H1 (cell line): ENCODE measurements around the gene ADAMTS9. TPM values are rescaled to one million over a fixed set of nuclear protein-coding genes. Genes with fewer than 3 reads are reported as not detected.

Experiments
- CTCF ChIA-PET: fragments of 300-600 bp; sonication (Branson Sonifier 250); formaldehyde crosslinking; loops from one replicate; lab custom pipeline; 2021; ENCODE audit not compliant: partially characterized antibody; lab: Charles Lee
- POLR2A ChIA-PET: fragments of 300-600 bp; sonication (Branson Sonifier 250); formaldehyde crosslinking; loops from one replicate; lab custom pipeline; 2021; ENCODE audit warnings: inconsistent platforms; ENCODE audit not compliant: partially characterized antibody; lab: Charles Lee
- DNase-seq, 2 experiments: peaks; one replicate each; pipeline versions ENCODE4 v3.0.0 to v3.0.0-alpha.2; 2010 to 2022; ENCODE audit warnings: low spot score in 2 of 2, low read depth in 1 of 2, mixed read lengths in 1 of 2
- FAIRE-seq: peaks from 2 replicates; lab custom pipeline; 2011; peaks lifted over from hg19 to GRCh38; lab: Jason Lieb, UNC
- H2AFZ ChIP-seq: 2 replicates; pipeline ENCODE4 v1.8.1; 2012; ENCODE audit warnings: low read length, inconsistent platforms
- H2AK5ac ChIP-seq: 2 replicates; pipeline ENCODE4 v1.6.1; 2013; ENCODE audit warnings: low read depth, low read length
- H2BK120ac ChIP-seq: replicated peaks from 2 replicates; pipeline ENCODE3; 2013; ENCODE audit warnings: low read depth, low read length, inconsistent platforms
- H2BK12ac ChIP-seq: 2 replicates; pipeline ENCODE4 v1.6.1; 2013; ENCODE audit warnings: low read depth, low read length
- H2BK15ac ChIP-seq: 2 replicates; pipeline ENCODE4 v1.6.1; 2013; ENCODE audit warnings: low read length
- H2BK20ac ChIP-seq: 2 replicates; pipeline ENCODE4 v1.6.1; 2013; ENCODE audit warnings: low read length
- H2BK5ac ChIP-seq: 2 replicates; pipeline ENCODE4 v1.6.1; 2013; ENCODE audit warnings: low read depth, low read length
- H3K14ac ChIP-seq: 2 replicates; pipeline ENCODE4 v1.6.1; 2013; ENCODE audit warnings: inconsistent platforms; ENCODE audit not compliant: insufficient read length
- H3K18ac ChIP-seq: 2 replicates; pipeline ENCODE4 v1.6.1; 2013; ENCODE audit warnings: low read length; ENCODE audit errors: extremely low read depth
- H3K23ac ChIP-seq: 2 replicates; pipeline ENCODE4 v1.6.1; 2013; ENCODE audit warnings: inconsistent platforms; ENCODE audit not compliant: insufficient read length
- H3K23me2 ChIP-seq: 2 replicates; pipeline ENCODE4 v1.6.1; 2013; ENCODE audit warnings: low read depth, low read length
- H3K27ac ChIP-seq: 2 replicates; pipeline ENCODE4 v1.6.1; 2011; ENCODE audit warnings: low read depth, low read length, inconsistent platforms
- H3K27me3 ChIP-seq, 4 experiments: replicated peaks in 1 of 4; 1 replicate in 1 of 4; 2 replicates in 3 of 4; pipeline versions ENCODE4 v1.6.1 to v1.8.1; 2011 to 2013; ENCODE audit warnings: low read length in 3 of 4, mild to moderate bottlenecking in 3 of 4, inconsistent platforms in 2 of 4, mixed read lengths in 2 of 4, moderate library complexity in 1 of 4; ENCODE audit not compliant: control insufficient read depth in 3 of 4, insufficient read depth in 3 of 4; ENCODE audit errors: extremely low read depth in 1 of 4
- H3K36me3 ChIP-seq, 4 experiments: 2 replicates each; pipeline versions ENCODE4 v1.6.1 to v1.8.1; 2011 to 2013; ENCODE audit warnings: mild to moderate bottlenecking in 4 of 4, low read length in 3 of 4, moderate library complexity in 2 of 4, control low read depth in 1 of 4, inconsistent platforms in 1 of 4; ENCODE audit not compliant: insufficient read depth in 4 of 4, control insufficient read depth in 2 of 4
- H3K4ac ChIP-seq: replicated peaks from 2 replicates; pipeline ENCODE3; 2013; ENCODE audit warnings: low read length, low read depth, mixed read lengths, inconsistent platforms; ENCODE audit not compliant: insufficient read length
- H3K4me1 ChIP-seq, 4 experiments: replicated peaks in 1 of 4; 1 replicate in 1 of 4; 2 replicates in 3 of 4; pipeline versions ENCODE4 v1.6.1 to v1.8.1; 2011 to 2013; ENCODE audit warnings: low read length in 3 of 4, inconsistent platforms in 2 of 4, mixed read lengths in 1 of 4; ENCODE audit not compliant: insufficient read depth in 4 of 4, control insufficient read depth in 3 of 4
- H3K4me2 ChIP-seq, 2 experiments: 2 replicates each; pipeline versions ENCODE4 v1.6.1 to v1.8.1; 2011 to 2013; ENCODE audit warnings: low read depth in 2 of 2, low read length in 2 of 2, control low read depth in 1 of 2, inconsistent platforms in 1 of 2, mild to moderate bottlenecking in 1 of 2; ENCODE audit not compliant: insufficient read depth in 1 of 2
- H3K4me3 ChIP-seq, 4 experiments: fragments of 200-600, 300-600 bp in 1 of 4; sonication (generic), shearing (Covaris generic), sonication (Bioruptor Twin) in 1 of 4; 2 replicates each; pipeline versions ENCODE4 v1.5.1 to v1.8.1; 2011 to 2016; ENCODE audit warnings: low read length in 4 of 4, low read depth in 3 of 4, control low read depth in 2 of 4, inconsistent platforms in 2 of 4, mild to moderate bottlenecking in 2 of 4, mixed read lengths in 1 of 4, moderate library complexity in 1 of 4; ENCODE audit not compliant: insufficient read depth in 2 of 4; ENCODE audit errors: extremely low read depth in 1 of 4
- H3K56ac ChIP-seq: replicated peaks from 2 replicates; pipeline ENCODE3; 2013; ENCODE audit warnings: low read depth, mild to moderate bottlenecking, mixed read lengths, low read length, inconsistent platforms; ENCODE audit not compliant: insufficient read length
- H3K79me1 ChIP-seq: 2 replicates; pipeline ENCODE4 v1.6.1; 2013; ENCODE audit warnings: low read depth, low read length, control low read depth
- H3K79me2 ChIP-seq, 2 experiments: 2 replicates each; pipeline versions ENCODE4 v1.6.1 to v1.8.1; 2012 to 2013; ENCODE audit warnings: low read length in 2 of 2, mild to moderate bottlenecking in 2 of 2, inconsistent platforms in 1 of 2; ENCODE audit not compliant: insufficient read depth in 2 of 2, control insufficient read depth in 1 of 2
- H3K9ac ChIP-seq, 4 experiments: replicated peaks in 1 of 4; 1 replicate in 1 of 4; 2 replicates in 3 of 4; pipeline versions ENCODE4 v1.6.1 to v1.8.1; 2011 to 2013; ENCODE audit warnings: low read depth in 3 of 4, low read length in 3 of 4, control low read depth in 2 of 4, mild to moderate bottlenecking in 2 of 4, moderate library complexity in 2 of 4, inconsistent platforms in 1 of 4; ENCODE audit errors: extremely low read depth in 1 of 4
- H3K9me3 ChIP-seq, 2 experiments: 2 replicates each; pipeline versions ENCODE4 v1.6.1 to v1.8.1; 2012 to 2013; ENCODE audit warnings: mild to moderate bottlenecking in 2 of 2, moderate library complexity in 2 of 2, control low read depth in 1 of 2, inconsistent platforms in 1 of 2, low read depth in 1 of 2, low read length in 1 of 2, mixed read lengths in 1 of 2; ENCODE audit not compliant: insufficient read depth in 2 of 2
- H4K20me1 ChIP-seq, 2 experiments: replicated peaks in 1 of 2; 2 replicates each; pipeline versions ENCODE3 to v1.8.1; 2011 to 2013; ENCODE audit warnings: inconsistent platforms in 2 of 2, low read length in 2 of 2, mild to moderate bottlenecking in 1 of 2; ENCODE audit not compliant: insufficient read depth in 2 of 2, control insufficient read depth in 1 of 2
- H4K5ac ChIP-seq: 2 replicates; pipeline ENCODE4 v1.6.1; 2013; ENCODE audit warnings: low read length, low read depth, mixed read lengths, inconsistent platforms; ENCODE audit not compliant: insufficient read length
- H4K8ac ChIP-seq: 2 replicates; pipeline ENCODE4 v1.8.0; 2013; ENCODE audit warnings: mild to moderate bottlenecking, moderate library complexity, low read length, inconsistent platforms; ENCODE audit not compliant: insufficient read depth; ENCODE audit errors: extremely low read depth
- H4K91ac ChIP-seq: replicated peaks from 2 replicates; pipeline ENCODE3; 2013; ENCODE audit warnings: low read length, mixed read lengths, inconsistent platforms; ENCODE audit not compliant: insufficient read length
- ATF3 ChIP-seq: IDR thresholded peaks from 2 replicates; pipeline ENCODE4 v1.6.1; 2011; ENCODE audit warnings: low read depth, mild to moderate bottlenecking, low read length; ENCODE audit not compliant: insufficient read depth
- CBX8 ChIP-seq: fragments of 300-800, 300-1000 bp; sonication (generic); IDR thresholded peaks from 2 replicates; pipeline ENCODE4 v1.7.1; 2016; ENCODE audit warnings: low read depth, low read length, borderline replicate concordance
- FOSL1 ChIP-seq: IDR thresholded peaks from 2 replicates; pipeline ENCODE4 v1.6.1; 2011; ENCODE audit warnings: mild to moderate bottlenecking, low read depth, low read length, moderate library complexity; ENCODE audit not compliant: insufficient read depth
- HDAC2 ChIP-seq, 2 experiments: fragments of 300-600 bp in 1 of 2; sonication (generic) in 1 of 2; IDR thresholded peaks; 2 replicates each; pipeline ENCODE4 v1.6.1; 2011 to 2012; ENCODE audit warnings: low read depth in 2 of 2, low read length in 2 of 2, mild to moderate bottlenecking in 2 of 2, moderate library complexity in 2 of 2, borderline replicate concordance in 1 of 2, inconsistent platforms in 1 of 2
- KDM4A ChIP-seq: IDR thresholded peaks from one replicate; pipeline ENCODE4 v1.7.1; 2012; ENCODE audit warnings: low read depth, mild to moderate bottlenecking, moderate library complexity, low read length, inconsistent platforms; ENCODE audit not compliant: severe bottlenecking
- POU5F1 ChIP-seq: IDR thresholded peaks from 2 replicates; pipeline ENCODE4 v1.6.1; 2011; ENCODE audit warnings: low read depth, mild to moderate bottlenecking, low read length, moderate library complexity
- RAD21 ChIP-seq, 2 experiments: IDR thresholded peaks in 1 of 2; conservative IDR thresholded peaks in 1 of 2; 2 replicates each; pipeline ENCODE4 v1.6.1; 2011; ENCODE audit warnings: low read depth in 2 of 2, low read length in 2 of 2, improper control_type of control experiment in 1 of 2, inconsistent platforms in 1 of 2, mild to moderate bottlenecking in 1 of 2, moderate library complexity in 1 of 2
- RFX5 ChIP-seq: IDR thresholded peaks from 2 replicates; pipeline ENCODE4 v1.6.1; 2011; ENCODE audit warnings: low read depth, low read length, improper control_type of control experiment, borderline replicate concordance
- SRF ChIP-seq: IDR thresholded peaks from 2 replicates; pipeline ENCODE4 v1.6.1; 2011; ENCODE audit warnings: mild to moderate bottlenecking, low read depth, low read length, moderate library complexity
- WGBS, 2 experiments: shearing (Covaris generic) in 1 of 2; methylation state at CpG; one replicate each; pipeline versions ENCODE4 v1.1.6 to v1.1.7; 2013 to 2015; ENCODE audit warnings: low lambda C conversion rate in 2 of 2, mixed read lengths in 2 of 2, inconsistent platforms in 1 of 2, low coverage in 1 of 2, missing lambda C conversion rate in 1 of 2; ENCODE audit not compliant: insufficient replicate concordance in 2 of 2, insufficient coverage in 1 of 2, insufficient read length in 1 of 2; ENCODE audit errors: extremely low coverage in 1 of 2, missing lambda C conversion rate in 1 of 2; 5-methylcytosine and 5-hydroxymethylcytosine counted together
- polyA plus RNA-seq, 7 experiments: library from polyadenylated mRNA; depleted of rRNA in 3 of 7; stranded (reverse) in 5 of 7; unstranded in 2 of 7; fragments of >200 nt in 5 of 7; fragments of 200-250 nt in 2 of 7; gene quantifications; 1 replicate in 5 of 7; 2 replicates in 1 of 7; 4 replicates in 1 of 7; pipeline versions ENCODE4 v1.2.1 to v1.2.3, GENCODE V29; 2011 to 2013; ENCODE audit warnings: missing spikeins in 2 of 7, mixed read lengths in 2 of 7
- total RNA-seq: library from RNA; stranded (reverse); fragmentation: NEBNext Ultra II Directional; extraction: Animal tissue kit (Norgen Biotek cat#: 25700); gene quantifications from 2 replicates; pipeline ENCODE4 v1.2.1, GENCODE V29; 2021
- TF ChIP-seq, protein P1 (sequence below): IDR thresholded peaks from 2 replicates; pipeline ENCODE4 v1.6.1; 2011; ENCODE audit warnings: low read length, improper control_type of control experiment
- TF ChIP-seq, protein P2 (sequence below): IDR thresholded peaks from 2 replicates; pipeline ENCODE4 v1.6.1; 2012; ENCODE audit warnings: inconsistent platforms

ADAMTS9 gene
- total and polyA plus RNA-seq, 2 of the 8 experiments (the other 6 are each of a cell fraction or from before 2014, with no cell fraction given) = 0.20 to 0.41 TPM

- FAIRE-seq = no peak
- TF ChIP-seq, protein P1, sequence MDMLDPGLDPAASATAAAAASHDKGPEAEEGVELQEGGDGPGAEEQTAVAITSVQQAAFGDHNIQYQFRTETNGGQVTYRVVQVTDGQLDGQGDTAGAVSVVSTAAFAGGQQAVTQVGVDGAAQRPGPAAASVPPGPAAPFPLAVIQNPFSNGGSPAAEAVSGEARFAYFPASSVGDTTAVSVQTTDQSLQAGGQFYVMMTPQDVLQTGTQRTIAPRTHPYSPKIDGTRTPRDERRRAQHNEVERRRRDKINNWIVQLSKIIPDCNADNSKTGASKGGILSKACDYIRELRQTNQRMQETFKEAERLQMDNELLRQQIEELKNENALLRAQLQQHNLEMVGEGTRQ = no peak
- TF ChIP-seq RFX5 = no peak
- TF ChIP-seq CBX8 = no peak
- TF ChIP-seq ATF3 = no peak
- TF ChIP-seq POU5F1 = no peak
- TF ChIP-seq RAD21 (IDR thresholded peaks at IDR 0.05 in 1 of 2, conservative IDR thresholded peaks at IDR 0.05 in 1 of 2; ENCODE audit: low read depth in 2 of 2, low read length in 2 of 2) = no peak
- TF ChIP-seq, protein P2, sequence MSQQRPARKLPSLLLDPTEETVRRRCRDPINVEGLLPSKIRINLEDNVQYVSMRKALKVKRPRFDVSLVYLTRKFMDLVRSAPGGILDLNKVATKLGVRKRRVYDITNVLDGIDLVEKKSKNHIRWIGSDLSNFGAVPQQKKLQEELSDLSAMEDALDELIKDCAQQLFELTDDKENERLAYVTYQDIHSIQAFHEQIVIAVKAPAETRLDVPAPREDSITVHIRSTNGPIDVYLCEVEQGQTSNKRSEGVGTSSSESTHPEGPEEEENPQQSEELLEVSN = no peak
- no peak for TF ChIP-seq FOSL1
- no peak for TF ChIP-seq HDAC2 (IDR thresholded peaks at IDR 0.05; ENCODE audit: borderline replicate concordance in 1 of 2, low read depth in 2 of 2, low read length in 2 of 2)
- TF ChIP-seq SRF = no peak
- no peak for TF ChIP-seq KDM4A
These were observed 127.0 kb downstream of the ADAMTS9 start for GRCh38 chr3:64560791-64561190.

More at GRCh38 chr3:64560791-64561190, 127.0 kb downstream of the ADAMTS9 start:
- Histone ChIP-seq H3K56ac (no peak overlapping the region), H2AFZ (no peak overlapping the region), H3K36me3 (no peaks in the 10 kb centered on the region), H3K23me2 (no peaks in the 10 kb centered on the region; the same call in 1 of the 2 replicates), H2BK120ac (no peak overlapping the region), H3K9me3 (no peaks in the 10 kb centered on the region), H4K20me1 (no peaks in the 10 kb centered on the region), H2AK5ac (no peak overlapping the region), H3K27me3 (no peaks in the 10 kb centered on the region), H3K79me1 (no peaks in the 10 kb centered on the region), H2BK15ac (no peak overlapping the region), H3K9ac (no peak overlapping the region), H3K4me3 (no peak overlapping the region), H3K4me2 (no peak overlapping the region), H4K8ac (no peak overlapping the region), H2BK12ac (no peak overlapping the region), H3K27ac (no peak overlapping the region), H4K91ac (no peak overlapping the region), H3K79me2 (no peaks in the 10 kb centered on the region), H3K18ac (no peak overlapping the region), H4K5ac (no peak overlapping the region), H2BK20ac (no peak overlapping the region), H3K4me1 (0 out of 7 replicates have a peak, but pooled peaks cover 0 to 3% (median 0%) of the 10 kb centered on the region in 4 experiments), H3K23ac (no peak overlapping the region), H3K4ac (no peak overlapping the region), H2BK5ac (no peak overlapping the region), H3K14ac (no peak overlapping the region)
- DNase-seq = no peak
- ChIA-PET POLR2A (no interaction called here), CTCF (no interaction called here)
- 100% methylated on average over 2 of the region's 2 CpGs; no CpG with 5 or more reads in 1 of the 2 experiments for WGBS, 2 experiments
